Measurements from ENCODE around the gene PLB1.

DNA sequence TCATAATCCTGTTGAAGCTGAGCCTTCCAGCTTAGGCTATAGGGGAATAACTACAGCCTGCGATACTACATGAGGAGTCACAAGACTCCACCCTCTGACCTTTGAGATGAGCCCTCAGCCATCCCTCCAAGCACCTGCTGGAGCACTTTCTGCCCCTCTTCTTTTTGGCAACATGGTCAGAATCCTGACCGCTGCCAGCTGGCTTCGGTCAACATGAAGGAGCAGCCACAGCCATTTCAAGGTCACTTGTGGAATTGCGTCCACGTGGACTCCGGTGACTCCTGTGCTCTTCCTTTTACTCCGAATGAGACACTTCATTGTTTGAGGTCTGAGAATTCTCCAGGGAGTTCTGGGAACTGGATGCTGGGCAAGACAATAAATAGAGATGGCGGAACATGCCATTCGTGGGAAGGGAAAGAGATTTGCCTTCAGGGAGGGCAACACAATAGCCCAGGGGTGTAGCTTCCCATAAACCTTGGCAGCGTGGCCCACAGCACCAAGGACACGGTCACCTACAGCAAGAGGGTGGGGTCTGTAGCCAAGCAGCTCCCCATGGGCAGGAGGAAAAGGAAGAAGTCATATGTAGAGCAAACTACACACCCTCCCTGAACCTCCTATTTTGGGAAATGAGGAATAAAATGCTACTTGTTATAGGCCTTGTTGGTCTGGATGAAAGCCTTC lies 182.5 kb downstream of the PLB1 start:
- TF ChIP-seq, protein P1, sequence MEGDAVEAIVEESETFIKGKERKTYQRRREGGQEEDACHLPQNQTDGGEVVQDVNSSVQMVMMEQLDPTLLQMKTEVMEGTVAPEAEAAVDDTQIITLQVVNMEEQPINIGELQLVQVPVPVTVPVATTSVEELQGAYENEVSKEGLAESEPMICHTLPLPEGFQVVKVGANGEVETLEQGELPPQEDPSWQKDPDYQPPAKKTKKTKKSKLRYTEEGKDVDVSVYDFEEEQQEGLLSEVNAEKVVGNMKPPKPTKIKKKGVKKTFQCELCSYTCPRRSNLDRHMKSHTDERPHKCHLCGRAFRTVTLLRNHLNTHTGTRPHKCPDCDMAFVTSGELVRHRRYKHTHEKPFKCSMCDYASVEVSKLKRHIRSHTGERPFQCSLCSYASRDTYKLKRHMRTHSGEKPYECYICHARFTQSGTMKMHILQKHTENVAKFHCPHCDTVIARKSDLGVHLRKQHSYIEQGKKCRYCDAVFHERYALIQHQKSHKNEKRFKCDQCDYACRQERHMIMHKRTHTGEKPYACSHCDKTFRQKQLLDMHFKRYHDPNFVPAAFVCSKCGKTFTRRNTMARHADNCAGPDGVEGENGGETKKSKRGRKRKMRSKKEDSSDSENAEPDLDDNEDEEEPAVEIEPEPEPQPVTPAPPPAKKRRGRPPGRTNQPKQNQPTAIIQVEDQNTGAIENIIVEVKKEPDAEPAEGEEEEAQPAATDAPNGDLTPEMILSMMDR (conservative IDR thresholded peaks at IDR 0.05) = no peak
- TF ChIP-seq ZFX (IDR thresholded peaks at IDR 0.05) = no peak
